Left lung (tissue), 10 donors: Measurements from ENCODE around the gene WDR89. TPM values are rescaled to one million over a fixed set of nuclear protein-coding genes. Genes with fewer than 3 reads are reported as not detected.
"Not testable (repeated sequence)": the region's sequence is repeated elsewhere in the genome, so short reads cannot be mapped to it uniquely, and the experiment has no call there.

Experiments used
- ATAC-seq: fragments of 200-7000 bp; cut with Tn5 transposase; one replicate; pipeline ENCODE4 v1.9.1; 2020; ENCODE audit warnings: moderate library complexity
- DNase-seq, 4 donors: peaks; one replicate each; pipeline ENCODE4 v3.0.0-alpha.2; 2013 to 2020
- H3K27ac ChIP-seq, 2 donors: fragments of 200-600 bp; sonication (generic) in 1 of 2; one replicate each; pipeline versions ENCODE4 v1.5.0 to v1.8.0; 2020 to 2021
- H3K27me3 ChIP-seq, 2 donors: fragments of 200-600 bp; sonication (generic) in 1 of 2; one replicate each; pipeline versions ENCODE4 v1.5.0 to v1.8.0; 2020 to 2021
- H3K36me3 ChIP-seq, 2 donors: fragments of 200-600 bp; sonication (generic) in 1 of 2; one replicate each; pipeline versions ENCODE4 v1.5.0 to v1.8.0; 2020 to 2021
- H3K4me1 ChIP-seq, 2 donors: fragments of 200-600 bp; one replicate each; pipeline ENCODE4 v1.8.0; 2021
- H3K4me3 ChIP-seq, 2 donors: fragments of 200-600 bp; sonication (generic) in 1 of 2; one replicate each; pipeline versions ENCODE4 v1.5.0 to v1.8.0; 2020 to 2021; ENCODE audit warnings: mild to moderate bottlenecking in 1 of 2
- H3K9me3 ChIP-seq, 2 donors: fragments of 200-600 bp; sonication (generic) in 1 of 2; one replicate each; pipeline versions ENCODE4 v1.5.0 to v1.8.0; 2020 to 2021
- CTCF ChIP-seq, 2 donors: fragments of 200-600 bp; sonication (generic) in 1 of 2; IDR thresholded peaks; one replicate each; pipeline versions ENCODE4 v1.5.0 to v1.8.0; 2021; ENCODE audit warnings: antibody characterized with exemption in 2 of 2
- intact Hi-C, 2 donors: fragments of 100-400 bp; cut with DNase I; formaldehyde crosslinking; loops; one replicate each; pipeline versions ENCODE4 v1.11.2 to v1.14.2; 2022
- polyA plus RNA-seq, 6 donors: library from polyadenylated mRNA; unstranded; fragments of 120-200 nt; gene quantifications; one replicate each; pipeline ENCODE4 v1.2.1, GENCODE V29; 2013; ENCODE audit not compliant: insufficient read length in 6 of 6
- total RNA-seq, 2 donors: library from RNA; stranded (reverse); fragmentation: NEBNext Ultra II Directional; extraction: Animal tissue kit (Norgen Biotek cat#: 25700); gene quantifications; one replicate each; pipeline ENCODE4 v1.2.1, GENCODE V29; 2021
- donor health status: DM: no; HTN: yes; CAD: no.
- donor health status: DM: no; HTN: no; CAD: no.

Gene WDR89
- total and polyA plus RNA-seq, 8 donors: 10.9 to 23.9 (median 21.8) TPM

- no peak overlapping the region for H3K4me3 ChIP-seq
- no peak for TF ChIP-seq CTCF (IDR thresholded peaks at IDR 0.05)
- H3K27me3 ChIP-seq: no peaks in the 10 kb centered on the region
- no peak overlapping the region for H3K27ac ChIP-seq
- H3K4me1 ChIP-seq: peaks cover 0 to 3% of the 10 kb centered on the region in 2 donors
- ATAC-seq: no peak
- H3K36me3 ChIP-seq: no peaks in the 10 kb centered on the region
- peaks cover 0 to 13% of the 10 kb centered on the region in 2 donors for H3K9me3 ChIP-seq
- DNase-seq: no peak
- intact Hi-C loops: no loop called here
Observed at GRCh38 chr14:63633801-63634200, 7.9 kb downstream of the WDR89 start.

- H3K9me3 ChIP-seq: peaks cover 0 to 13% of the 10 kb centered on the region in 2 donors
- ATAC-seq (peak; percentile 65), DNase-seq (peak in 1 of 4 donors; percentile 16)
- TF ChIP-seq CTCF (IDR thresholded peaks at IDR 0.05): peak; percentile 46 to 52
- no peak overlapping the region for H3K4me3 ChIP-seq
- no peaks in the 10 kb centered on the region for H3K4me1 ChIP-seq
- H3K36me3 ChIP-seq: no peaks in the 10 kb centered on the region
- H3K27ac ChIP-seq: no peak overlapping the region
- no peaks in the 10 kb centered on the region for H3K27me3 ChIP-seq
- intact Hi-C loops: no loop called here
Observed at GRCh38 chr14:63632932-63633514, 8.6 kb downstream of the WDR89 start.

- Histone ChIP-seq H3K36me3 (peaks cover 0 to 14% of the 10 kb centered on the region in 2 donors), H3K4me3 (no peak overlapping the region), H3K4me1 (no peaks in the 10 kb centered on the region), H3K27me3 (no peaks in the 10 kb centered on the region), H3K9me3 (no peaks in the 10 kb centered on the region), H3K27ac (no peak overlapping the region)
- DNase-seq (peak in 1 of 4 donors; percentile 63), ATAC-seq (peak; percentile 89)
- TF ChIP-seq CTCF (IDR thresholded peaks at IDR 0.05): no peak
- intact Hi-C loops: no loop called here
Observed at GRCh38 chr14:63624701-63625100, 17.0 kb downstream of the WDR89 start.

- no peaks in the 10 kb centered on the region for H3K4me1 ChIP-seq
- ATAC-seq: peak; percentile 94
- peak in 1 of 4 donors; percentile 56 for DNase-seq
- H3K9me3 ChIP-seq: no peaks in the 10 kb centered on the region
- H3K27me3 ChIP-seq: no peaks in the 10 kb centered on the region
- intact Hi-C loops: no loop called here
- H3K36me3 ChIP-seq: peaks cover 0 to 14% of the 10 kb centered on the region in 2 donors
- no peak for TF ChIP-seq CTCF (IDR thresholded peaks at IDR 0.05)
- H3K27ac ChIP-seq: no peak overlapping the region
- H3K4me3 ChIP-seq: no peak overlapping the region
Observed at GRCh38 chr14:63624203-63624602, 17.5 kb downstream of the WDR89 start.

GRCh38 chr14:63621975-63622374 is 19.7 kb downstream of the WDR89 start:
- H3K9me3 ChIP-seq, H3K27ac ChIP-seq, H3K4me1 ChIP-seq, ATAC-seq, H3K27me3 ChIP-seq, intact Hi-C loops, H3K4me3 ChIP-seq, DNase-seq: not testable (repeated sequence)
- peaks cover 0 to 14% of the 10 kb centered on the region in 2 donors for H3K36me3 ChIP-seq

- Histone ChIP-seq H3K27ac (no peak overlapping the region), H3K9me3 (no peaks in the 10 kb centered on the region), H3K36me3 (no peaks in the 10 kb centered on the region), H3K27me3 (no peaks in the 10 kb centered on the region), H3K4me3 (no peak overlapping the region), H3K4me1 (peaks cover 0 to 25% of the 10 kb centered on the region in 2 donors)
- ATAC-seq: peak; percentile 82
- peak in 2 of 4 donors; percentile 49 to 83 for DNase-seq
- TF ChIP-seq CTCF (IDR thresholded peaks at IDR 0.05): no peak
- intact Hi-C loops: no loop called here
Observed at GRCh38 chr14:63616015-63616414, 25.7 kb downstream of the WDR89 start.
